KMS-11 (cell line): ENCODE results near the gene SLC39A10.

Experiments
- H2AFZ ChIP-seq: fragments of 200-600 bp; sonication (generic); 2 replicates; pipeline ENCODE4 v1.6.1; 2016; ENCODE audit warnings: antibody characterized with exemption, mixed run types, low read depth
- H3K27ac ChIP-seq: fragments of 200-600 bp; sonication (generic); 2 replicates; pipeline ENCODE4 v1.6.1; 2016; ENCODE audit warnings: mild to moderate bottlenecking, mixed run types
- H3K27me3 ChIP-seq: fragments of 200-600 bp; sonication (generic); 2 replicates; pipeline ENCODE4 v1.6.1; 2017; ENCODE audit warnings: mild to moderate bottlenecking, low read depth, mixed run types, moderate library complexity; ENCODE audit not compliant: insufficient read depth
- H3K36me3 ChIP-seq: fragments of 200-600 bp; sonication (generic); 2 replicates; pipeline ENCODE4 v1.6.1; 2017; ENCODE audit warnings: mild to moderate bottlenecking, mixed run types; ENCODE audit not compliant: insufficient read depth
- H3K4me1 ChIP-seq: fragments of 200-600 bp; sonication (generic); 2 replicates; pipeline ENCODE4 v1.6.1; 2016; ENCODE audit warnings: mild to moderate bottlenecking, low read depth, mixed run types; ENCODE audit not compliant: poor library complexity, severe bottlenecking
- H3K4me2 ChIP-seq: fragments of 200-600 bp; sonication (generic); 2 replicates; pipeline ENCODE4 v1.7.0; 2016; ENCODE audit warnings: mild to moderate bottlenecking, mixed run types
- H3K4me3 ChIP-seq: fragments of 200-600 bp; sonication (generic); IDR thresholded peaks from 2 replicates; pipeline ENCODE4 v1.6.1; 2017; ENCODE audit warnings: low read depth, low read length, mixed read lengths; ENCODE audit not compliant: insufficient read depth
- H3K79me2 ChIP-seq: fragments of 200-600 bp; sonication (generic); 2 replicates; pipeline ENCODE4 v1.6.1; 2016; ENCODE audit warnings: low read depth, mixed run types; ENCODE audit not compliant: insufficient read depth
- H3K9ac ChIP-seq: fragments of 200-600 bp; sonication (generic); 2 replicates; pipeline ENCODE4 v1.6.1; 2016; ENCODE audit warnings: mild to moderate bottlenecking, mixed run types
- H4K20me1 ChIP-seq: fragments of 200-600 bp; sonication (generic); 2 replicates; pipeline ENCODE4 v1.6.1; 2016; ENCODE audit warnings: mild to moderate bottlenecking, mixed run types; ENCODE audit not compliant: insufficient read depth
- TF ChIP-seq, protein P1 (sequence below): fragments of 200-600 bp; sonication (generic); conservative IDR thresholded peaks from 2 replicates; pipeline ENCODE4 v1.6.1; 2017; ENCODE audit warnings: low read depth, mild to moderate bottlenecking, antibody characterized with exemption, low read length, moderate library complexity, mixed read lengths

The SLC39A10 gene

DNA sequence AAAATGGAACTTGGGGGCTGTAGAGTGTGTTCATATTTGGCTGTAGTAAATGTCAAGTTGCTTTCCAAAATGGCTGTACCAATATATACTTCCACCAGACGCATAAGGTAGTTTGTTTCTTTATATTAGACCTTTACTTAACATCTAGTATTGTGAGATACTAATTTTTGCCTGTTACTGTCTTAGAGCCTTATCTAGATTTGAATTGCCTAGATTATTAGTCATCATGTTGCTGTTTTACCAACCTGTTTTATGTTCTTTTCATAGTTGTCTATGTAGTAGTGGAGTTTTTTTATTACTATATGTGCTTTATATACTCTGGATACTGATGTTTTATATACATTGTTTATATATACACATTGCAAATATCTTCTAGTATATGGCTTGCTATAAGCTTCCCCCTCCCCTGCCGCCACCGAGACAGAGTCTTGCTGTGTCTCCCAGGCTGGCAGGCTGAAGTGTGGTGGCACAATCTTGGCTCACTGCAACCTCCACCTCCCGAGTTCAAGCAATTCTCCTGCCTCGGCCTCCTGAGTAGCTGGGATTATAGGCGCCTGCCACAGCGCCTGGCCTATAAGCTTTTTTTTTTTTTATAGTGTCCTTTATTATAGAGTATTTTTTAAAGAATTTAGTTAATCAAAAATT is 18.9 kb downstream of the SLC39A10 start:
- no peak overlapping the region for H3K27ac ChIP-seq
- H3K4me3 ChIP-seq, result no peak overlapping the region
- no peak overlapping the region for H3K4me2 ChIP-seq
- no peak overlapping the region for H2AFZ ChIP-seq
- no peaks in the 10 kb centered on the region for H3K27me3 ChIP-seq
- H4K20me1 ChIP-seq, result no peaks in the 10 kb centered on the region
- H3K36me3 ChIP-seq, result no peaks in the 10 kb centered on the region
- H3K79me2 ChIP-seq, result 0 out of 2 replicates have a peak, but pooled peaks cover 6% of the 10 kb centered on the region
- no peaks in the 10 kb centered on the region for H3K4me1 ChIP-seq
- TF ChIP-seq, protein P1, sequence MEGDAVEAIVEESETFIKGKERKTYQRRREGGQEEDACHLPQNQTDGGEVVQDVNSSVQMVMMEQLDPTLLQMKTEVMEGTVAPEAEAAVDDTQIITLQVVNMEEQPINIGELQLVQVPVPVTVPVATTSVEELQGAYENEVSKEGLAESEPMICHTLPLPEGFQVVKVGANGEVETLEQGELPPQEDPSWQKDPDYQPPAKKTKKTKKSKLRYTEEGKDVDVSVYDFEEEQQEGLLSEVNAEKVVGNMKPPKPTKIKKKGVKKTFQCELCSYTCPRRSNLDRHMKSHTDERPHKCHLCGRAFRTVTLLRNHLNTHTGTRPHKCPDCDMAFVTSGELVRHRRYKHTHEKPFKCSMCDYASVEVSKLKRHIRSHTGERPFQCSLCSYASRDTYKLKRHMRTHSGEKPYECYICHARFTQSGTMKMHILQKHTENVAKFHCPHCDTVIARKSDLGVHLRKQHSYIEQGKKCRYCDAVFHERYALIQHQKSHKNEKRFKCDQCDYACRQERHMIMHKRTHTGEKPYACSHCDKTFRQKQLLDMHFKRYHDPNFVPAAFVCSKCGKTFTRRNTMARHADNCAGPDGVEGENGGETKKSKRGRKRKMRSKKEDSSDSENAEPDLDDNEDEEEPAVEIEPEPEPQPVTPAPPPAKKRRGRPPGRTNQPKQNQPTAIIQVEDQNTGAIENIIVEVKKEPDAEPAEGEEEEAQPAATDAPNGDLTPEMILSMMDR, result no peak
- H3K9ac ChIP-seq, result no peak overlapping the region

DNA sequence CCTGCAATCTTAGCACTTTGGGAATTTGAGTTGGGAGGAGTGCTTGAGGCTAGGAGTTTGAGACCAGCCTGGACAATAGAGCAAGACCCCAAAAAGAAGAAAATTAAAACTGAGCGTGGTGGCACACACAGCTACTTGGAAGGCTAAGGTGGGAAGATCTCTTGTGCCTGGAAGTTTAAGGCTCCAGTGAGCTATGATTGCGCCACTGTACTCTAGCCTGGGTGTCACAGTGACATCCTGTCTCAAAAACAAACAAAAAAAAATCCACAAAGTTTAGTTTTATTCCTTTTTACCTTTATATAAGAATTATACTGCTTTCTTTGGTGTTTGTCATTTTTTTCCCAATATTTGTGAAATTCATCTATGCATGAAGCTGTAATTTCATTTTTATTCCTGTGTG is 20.3 kb downstream of the SLC39A10 start:
- 0 out of 2 replicates have a peak, but pooled peaks cover 6% of the 10 kb centered on the region for H3K79me2 ChIP-seq
- no peaks in the 10 kb centered on the region for H3K4me1 ChIP-seq
- TF ChIP-seq, protein P1, result no peak
- H4K20me1 ChIP-seq, result no peaks in the 10 kb centered on the region
- H2AFZ ChIP-seq, result no peak overlapping the region
- H3K27ac ChIP-seq, result no peak overlapping the region
- no peak overlapping the region for H3K4me3 ChIP-seq
- no peaks in the 10 kb centered on the region for H3K27me3 ChIP-seq
- no peak overlapping the region for H3K9ac ChIP-seq
- H3K4me2 ChIP-seq, result no peak overlapping the region
- H3K36me3 ChIP-seq, result no peaks in the 10 kb centered on the region

DNA sequence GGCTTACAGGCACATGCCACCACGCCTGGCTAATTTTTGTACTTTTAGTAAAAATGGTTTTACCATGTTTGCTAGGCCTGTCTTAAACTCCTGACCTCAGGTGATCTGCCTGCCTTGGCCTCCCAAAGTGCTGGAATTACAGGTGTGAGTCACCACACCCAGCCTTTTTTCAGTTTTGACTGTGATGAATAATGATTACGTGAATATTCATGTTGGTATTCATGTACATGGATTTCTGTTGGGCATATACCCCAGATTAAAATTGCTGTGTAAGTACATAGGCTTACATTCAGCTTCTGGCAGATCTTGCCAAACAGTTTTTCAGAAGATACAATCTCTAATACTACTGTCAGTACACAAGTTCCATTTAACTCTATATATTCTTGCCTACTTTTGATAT is 20.9 kb downstream of the SLC39A10 start:
- Histone ChIP-seq H4K20me1 (no peaks in the 10 kb centered on the region), H3K9ac (no peak overlapping the region), H3K4me2 (no peak overlapping the region), H2AFZ (no peak overlapping the region), H3K36me3 (no peaks in the 10 kb centered on the region), H3K27me3 (no peaks in the 10 kb centered on the region), H3K4me3 (no peak overlapping the region), H3K79me2 (0 out of 2 replicates have a peak, but pooled peaks cover 6% of the 10 kb centered on the region), H3K4me1 (no peaks in the 10 kb centered on the region), H3K27ac (no peak overlapping the region)
- TF ChIP-seq, protein P1, result no peak

DNA sequence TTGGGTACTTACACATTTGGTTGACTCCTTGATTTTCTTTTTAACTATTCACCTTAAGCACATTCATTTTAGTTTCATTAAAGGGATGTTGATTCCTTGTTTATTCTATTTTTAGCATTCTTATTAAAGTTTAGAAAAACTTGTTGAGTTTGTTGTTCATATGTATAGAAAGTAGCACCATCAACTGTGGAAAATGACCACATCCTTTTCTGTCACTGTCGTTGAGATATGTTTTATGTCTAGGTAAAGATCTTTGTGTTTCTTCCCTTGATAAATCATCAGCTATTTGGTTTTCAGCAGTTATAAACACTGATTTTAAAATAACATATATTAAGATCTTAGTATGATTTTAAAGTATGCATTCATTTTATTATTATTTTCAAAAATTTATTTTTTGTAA is 25.1 kb downstream of the SLC39A10 start:
- H3K27ac ChIP-seq, result no peak overlapping the region
- H3K79me2 ChIP-seq, result 0 out of 2 replicates have a peak, but pooled peaks cover 1% of the 10 kb centered on the region
- no peak overlapping the region for H2AFZ ChIP-seq

More for the DNA sequence above, 25.1 kb downstream of the SLC39A10 start:
- no peak overlapping the region for H3K4me3 ChIP-seq
- TF ChIP-seq, protein P1, result no peak
- H3K4me1 ChIP-seq, result no peaks in the 10 kb centered on the region
- H3K36me3 ChIP-seq, result no peaks in the 10 kb centered on the region
- H3K27me3 ChIP-seq, result no peaks in the 10 kb centered on the region
- H4K20me1 ChIP-seq, result no peaks in the 10 kb centered on the region
- no peak overlapping the region for H3K4me2 ChIP-seq
- no peak overlapping the region for H3K9ac ChIP-seq
